Measurements from ENCODE around the gene SPPL3. TPM values are rescaled to one million over a fixed set of nuclear protein-coding genes. Genes with fewer than 3 reads are reported as not detected.

The SPPL3 gene
- polyA plus RNA-seq, 1 experiment, result 13.2 TPM

DNA sequence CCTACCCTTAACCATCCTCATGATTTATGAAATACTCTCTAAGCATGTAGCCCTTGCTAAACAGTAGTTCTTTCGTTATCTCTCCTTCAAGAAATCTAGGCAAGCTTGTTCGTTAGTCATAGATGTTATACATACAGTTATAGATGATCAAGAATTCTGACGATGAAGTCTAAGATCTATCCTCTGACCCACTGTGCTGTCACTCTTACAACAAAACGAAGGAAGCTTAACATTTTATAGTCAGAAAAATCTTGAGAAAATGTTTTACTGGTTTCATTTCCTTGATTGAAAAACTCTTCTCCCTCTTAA lies 68.9 kb downstream of the SPPL3 start:
- no peak for DNase-seq (ENCODE audit: low read depth)
- ChIA-PET CTCF (no interaction called here), POLR2A (no interaction called here)
- Histone ChIP-seq H3K36me3 (ENCODE audit: control insufficient read depth, insufficient read depth, low read length) (no peaks in the 10 kb centered on the region; the same call in 1 of the 2 replicates), H3K4me3 (ENCODE audit: low read depth, low read length) (no peak overlapping the region), H3K27me3 (ENCODE audit: control insufficient read depth, insufficient read depth, low read length) (no peaks in the 10 kb centered on the region)
- TF ChIP-seq, protein P1, sequence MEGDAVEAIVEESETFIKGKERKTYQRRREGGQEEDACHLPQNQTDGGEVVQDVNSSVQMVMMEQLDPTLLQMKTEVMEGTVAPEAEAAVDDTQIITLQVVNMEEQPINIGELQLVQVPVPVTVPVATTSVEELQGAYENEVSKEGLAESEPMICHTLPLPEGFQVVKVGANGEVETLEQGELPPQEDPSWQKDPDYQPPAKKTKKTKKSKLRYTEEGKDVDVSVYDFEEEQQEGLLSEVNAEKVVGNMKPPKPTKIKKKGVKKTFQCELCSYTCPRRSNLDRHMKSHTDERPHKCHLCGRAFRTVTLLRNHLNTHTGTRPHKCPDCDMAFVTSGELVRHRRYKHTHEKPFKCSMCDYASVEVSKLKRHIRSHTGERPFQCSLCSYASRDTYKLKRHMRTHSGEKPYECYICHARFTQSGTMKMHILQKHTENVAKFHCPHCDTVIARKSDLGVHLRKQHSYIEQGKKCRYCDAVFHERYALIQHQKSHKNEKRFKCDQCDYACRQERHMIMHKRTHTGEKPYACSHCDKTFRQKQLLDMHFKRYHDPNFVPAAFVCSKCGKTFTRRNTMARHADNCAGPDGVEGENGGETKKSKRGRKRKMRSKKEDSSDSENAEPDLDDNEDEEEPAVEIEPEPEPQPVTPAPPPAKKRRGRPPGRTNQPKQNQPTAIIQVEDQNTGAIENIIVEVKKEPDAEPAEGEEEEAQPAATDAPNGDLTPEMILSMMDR (IDR thresholded peaks at IDR 0.05; ENCODE audit: insufficient read depth, low read depth, low read length), result no peak

DNA sequence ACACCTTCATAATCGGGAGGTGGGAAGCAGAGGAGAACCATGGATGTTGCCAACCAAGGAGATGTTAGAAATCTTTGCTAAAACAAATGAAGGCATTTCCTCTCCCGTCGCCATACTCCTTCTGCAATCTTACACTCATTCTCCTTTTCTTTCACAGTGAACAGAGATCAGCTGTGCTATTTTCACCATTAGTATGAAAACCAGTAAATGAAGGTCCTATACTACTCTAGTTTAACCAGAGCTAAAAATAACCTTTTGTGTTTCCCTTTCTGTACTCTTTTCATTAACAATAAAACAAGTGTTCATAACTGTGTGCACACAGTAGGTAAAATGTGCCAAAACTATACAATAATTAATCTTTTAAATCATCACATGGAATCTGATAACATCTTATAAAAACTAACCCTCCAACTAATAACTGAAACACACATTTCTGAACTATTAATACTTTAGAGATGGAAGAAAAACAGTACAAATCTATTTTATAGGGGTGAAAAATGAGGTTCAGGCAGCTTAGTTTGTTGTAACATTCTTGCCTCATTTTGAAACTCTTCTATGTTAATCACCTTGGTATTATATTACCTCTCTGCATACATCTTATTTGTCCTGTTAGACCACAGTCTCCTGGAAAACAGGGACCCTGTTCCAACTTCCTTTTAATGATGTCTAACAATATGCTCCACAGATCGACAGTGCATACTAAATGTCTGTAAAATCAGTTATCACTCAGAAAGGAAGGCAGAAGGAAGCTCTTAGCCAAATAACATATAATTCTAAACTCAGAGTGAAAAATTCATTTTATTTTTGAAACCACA lies 69.5 kb downstream of the SPPL3 start:
- no peaks in the 10 kb centered on the region for H3K27me3 ChIP-seq (ENCODE audit: control insufficient read depth, insufficient read depth, low read length)
- POLR2A ChIA-PET, result no interaction called here
- CTCF ChIA-PET, result no interaction called here
- H3K36me3 ChIP-seq (ENCODE audit: control insufficient read depth, insufficient read depth, low read length), result no peaks in the 10 kb centered on the region; the same call in 1 of the 2 replicates
- TF ChIP-seq, protein P1 (IDR thresholded peaks at IDR 0.05; ENCODE audit: insufficient read depth, low read depth, low read length), result no peak
- H3K4me3 ChIP-seq (ENCODE audit: low read depth, low read length), result no peak overlapping the region
- DNase-seq (ENCODE audit: low read depth), result no peak

DNA sequence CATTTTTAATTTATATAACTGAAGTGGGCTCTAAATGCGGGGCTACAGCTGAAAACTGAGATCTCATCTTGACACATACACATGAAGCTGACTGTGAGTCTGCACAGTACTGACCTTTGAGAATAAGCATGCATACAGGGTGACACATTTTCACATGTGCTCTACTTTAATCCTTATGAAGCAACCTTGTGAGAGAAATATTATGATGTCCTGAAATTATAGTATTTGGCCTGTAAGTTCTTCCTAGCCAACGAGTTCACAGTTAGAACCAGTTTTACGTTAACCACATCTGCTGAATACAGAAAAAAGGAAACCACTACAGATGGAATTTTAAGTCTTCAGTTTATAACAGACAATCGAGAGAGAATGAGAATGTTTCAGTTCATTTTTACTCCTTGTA lies 70.3 kb downstream of the SPPL3 start:
- no peaks in the 10 kb centered on the region; the same call in 1 of the 2 replicates for H3K36me3 ChIP-seq (ENCODE audit: control insufficient read depth, insufficient read depth, low read length)
- no peak for DNase-seq (ENCODE audit: low read depth)
- CTCF ChIA-PET, result no interaction called here

DNA sequence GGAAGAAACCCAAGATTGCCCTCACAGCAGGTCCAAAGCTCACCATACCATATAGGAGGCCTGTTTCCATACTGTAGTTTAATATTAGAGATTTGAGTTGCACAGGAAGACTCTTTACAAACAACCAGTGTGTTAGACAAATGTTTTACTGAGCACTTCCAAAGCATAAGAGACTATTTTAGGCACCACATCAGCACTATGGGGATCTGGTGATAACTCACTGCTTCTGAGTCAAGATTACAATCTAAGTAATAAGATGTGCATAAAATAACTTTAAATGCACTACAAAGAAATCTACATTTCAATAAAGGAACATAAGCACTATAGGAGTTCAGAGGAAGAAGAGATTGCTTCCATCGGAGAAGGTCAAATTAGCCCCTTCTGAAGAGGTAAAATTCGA lies 71.4 kb downstream of the SPPL3 start:
- DNase-seq (ENCODE audit: low read depth), result no peak
- no peaks in the 10 kb centered on the region for H3K27me3 ChIP-seq (ENCODE audit: control insufficient read depth, insufficient read depth, low read length)
- no peak overlapping the region for H3K4me3 ChIP-seq (ENCODE audit: low read depth, low read length)
- POLR2A ChIA-PET, result no interaction called here
- no peaks in the 10 kb centered on the region; the same call in 1 of the 2 replicates for H3K36me3 ChIP-seq (ENCODE audit: control insufficient read depth, insufficient read depth, low read length)
- CTCF ChIA-PET, result interaction anchor here (0.6 to 0.9 kb wide), 2 partner anchors 14 to 17 kb away, joined by 3 read pairs; no protein-coding TSS in a partner anchor
- TF ChIP-seq, protein P1 (IDR thresholded peaks at IDR 0.05; ENCODE audit: insufficient read depth, low read depth, low read length), result no peak

More for the DNA sequence above, 70.3 kb downstream of the SPPL3 start:
- H3K27me3 ChIP-seq (ENCODE audit: control insufficient read depth, insufficient read depth, low read length), result no peaks in the 10 kb centered on the region
- TF ChIP-seq, protein P1 (IDR thresholded peaks at IDR 0.05; ENCODE audit: insufficient read depth, low read depth, low read length), result no peak
- no peak overlapping the region for H3K4me3 ChIP-seq (ENCODE audit: low read depth, low read length)
- POLR2A ChIA-PET, result no interaction called here

GRCh38 chr12:120831648-120832267 lies 72.4 kb downstream of the SPPL3 start:
- no peaks in the 10 kb centered on the region; the same call in 1 of the 2 replicates for H3K36me3 ChIP-seq (ENCODE audit: control insufficient read depth, insufficient read depth, low read length)
- TF ChIP-seq, protein P1 (IDR thresholded peaks at IDR 0.05; ENCODE audit: insufficient read depth, low read depth, low read length), result no peak
- ChIA-PET CTCF (interaction anchor here (0.7 to 0.9 kb wide), 2 partner anchors 13 to 117 kb away, joined by 3 read pairs; no protein-coding TSS in a partner anchor), POLR2A (no interaction called here)
- H3K4me3 ChIP-seq (ENCODE audit: low read depth, low read length), result no peak overlapping the region
- no peak for DNase-seq (ENCODE audit: low read depth)
- H3K27me3 ChIP-seq (ENCODE audit: control insufficient read depth, insufficient read depth, low read length), result no peaks in the 10 kb centered on the region

Data from BJ (cell line).